ENCODE results near the gene CHI3L2. TPM values are rescaled to one million over a fixed set of nuclear protein-coding genes. Genes with fewer than 3 reads are reported as not detected.

The CHI3L2 gene
- total and polyA plus RNA-seq, 2 donors from 2014 or later, result 5.8 to 27.2 TPM

GRCh38 chr1:111212634-111213335 lies 14.7 kb upstream of the CHI3L2 start:
- FAIRE-seq (no peak), DNase-seq (no peak)
- intact Hi-C loops (cut with DNase I), result no loop called here
- no peak overlapping the region for H3K9ac ChIP-seq (ENCODE audit: low read length in 3 of 3)
- H3K27ac ChIP-seq (ENCODE audit: low read depth in 2 of 2, low read length in 2 of 2), result no peak overlapping the region
- TF ChIP-seq CTCF (IDR thresholded peaks at IDR 0.05; ENCODE audit: borderline replicate concordance, extremely low read depth, insufficient read depth), result no peak
- no peaks in the 10 kb centered on the region for H3K36me3 ChIP-seq (ENCODE audit: control insufficient read depth in 2 of 3, insufficient read depth in 3 of 3, low read length in 3 of 3)
- peaks cover 0 to 2% (median 0%) of the 10 kb centered on the region in 3 donors for H3K4me1 ChIP-seq (ENCODE audit: control insufficient read depth in 2 of 3, insufficient read depth in 2 of 3, low read depth in 1 of 3, low read length in 3 of 3)
- H3K9me3 ChIP-seq (ENCODE audit: control insufficient read depth in 2 of 3, insufficient read depth in 1 of 3, low read length in 3 of 3), result no peaks in the 10 kb centered on the region
- H3K4me3 ChIP-seq (ENCODE audit: low read length in 3 of 3), result no peak overlapping the region
- no peaks in the 10 kb centered on the region for H3K27me3 ChIP-seq (ENCODE audit: control insufficient read depth, insufficient read depth, low read length)

- Histone ChIP-seq H3K36me3 (ENCODE audit: control insufficient read depth in 2 of 3, insufficient read depth in 3 of 3, low read length in 3 of 3) (no peaks in the 10 kb centered on the region), H3K9me3 (ENCODE audit: control insufficient read depth in 2 of 3, insufficient read depth in 1 of 3, low read length in 3 of 3) (no peaks in the 10 kb centered on the region), H3K27ac (ENCODE audit: low read depth in 2 of 2, low read length in 2 of 2) (no peak overlapping the region), H3K4me1 (ENCODE audit: control insufficient read depth in 2 of 3, insufficient read depth in 2 of 3, low read depth in 1 of 3, low read length in 3 of 3) (peaks cover 0 to 2% (median 0%) of the 10 kb centered on the region in 3 donors), H3K27me3 (ENCODE audit: control insufficient read depth, insufficient read depth, low read length) (no peaks in the 10 kb centered on the region), H3K4me3 (ENCODE audit: low read length in 3 of 3) (no peak overlapping the region), H3K9ac (ENCODE audit: low read length in 3 of 3) (no peak overlapping the region)
- intact Hi-C loops (cut with DNase I), result no loop called here
- no peak for FAIRE-seq
- TF ChIP-seq CTCF (IDR thresholded peaks at IDR 0.05; ENCODE audit: borderline replicate concordance, extremely low read depth, insufficient read depth), result no peak
- DNase-seq, result no peak
These were observed 14.1 kb upstream of the CHI3L2 start for GRCh38 chr1:111213412-111213811.

DNA sequence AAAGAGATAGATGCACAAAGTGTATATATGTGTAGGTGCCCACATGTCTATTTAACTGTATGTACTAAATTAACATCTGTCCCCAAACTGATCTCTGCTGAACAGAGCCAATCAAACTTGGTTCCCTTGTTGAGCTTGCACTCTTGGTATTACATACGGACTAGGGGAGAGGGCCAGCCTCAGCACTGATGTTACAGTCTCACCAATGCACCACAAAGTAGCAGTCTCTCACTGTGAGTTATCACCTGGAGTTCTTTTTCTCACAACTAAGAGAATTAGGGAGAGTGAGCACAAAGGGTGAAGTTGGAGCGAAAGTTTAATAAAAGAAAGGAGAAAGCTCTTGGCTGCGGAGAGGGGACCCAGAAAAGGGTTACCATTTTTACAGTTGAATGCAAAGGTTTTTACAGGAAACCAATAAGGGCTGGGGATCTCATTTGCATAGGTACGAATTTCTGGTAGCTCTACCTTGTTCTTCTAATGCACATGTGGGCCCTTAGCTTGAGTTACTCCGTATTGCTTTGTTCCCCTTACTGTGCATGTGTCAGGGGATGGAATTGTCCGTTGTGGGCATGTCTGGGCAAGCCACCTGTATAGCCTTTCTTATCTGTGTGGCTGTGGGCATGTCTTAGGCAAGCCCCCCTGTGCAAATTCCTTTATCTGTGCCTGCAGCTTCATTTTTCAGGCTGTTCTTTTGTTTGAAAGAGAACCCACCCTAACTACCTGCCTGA lies 13.3 kb upstream of the CHI3L2 start:
- TF ChIP-seq CTCF (IDR thresholded peaks at IDR 0.05; ENCODE audit: borderline replicate concordance, extremely low read depth, insufficient read depth), result no peak
- Histone ChIP-seq H3K36me3 (ENCODE audit: control insufficient read depth in 2 of 3, insufficient read depth in 3 of 3, low read length in 3 of 3) (no peaks in the 10 kb centered on the region), H3K4me1 (ENCODE audit: control insufficient read depth in 2 of 3, insufficient read depth in 2 of 3, low read depth in 1 of 3, low read length in 3 of 3) (peaks cover 0 to 2% (median 0%) of the 10 kb centered on the region in 3 donors), H3K9me3 (ENCODE audit: control insufficient read depth in 2 of 3, insufficient read depth in 1 of 3, low read length in 3 of 3) (no peaks in the 10 kb centered on the region), H3K27ac (ENCODE audit: low read depth in 2 of 2, low read length in 2 of 2) (no peak overlapping the region), H3K4me3 (ENCODE audit: low read length in 3 of 3) (no peak overlapping the region), H3K9ac (ENCODE audit: low read length in 3 of 3) (no peak overlapping the region), H3K27me3 (ENCODE audit: control insufficient read depth, insufficient read depth, low read length) (no peaks in the 10 kb centered on the region)
- no peak for FAIRE-seq
- intact Hi-C loops (cut with DNase I), result no loop called here
- no peak for DNase-seq

All from kidney (tissue), 14 donors.